A673 (cell line): ENCODE measurements around the gene ARHGEF28. TPM values are rescaled to one million over a fixed set of nuclear protein-coding genes. Genes with fewer than 3 reads are reported as not detected.

Experiments
- BruUV-seq: library from RNA; stranded (reverse); fragments of 400-500 nt; replicated peaks from 2 replicates; lab custom pipeline; 2021; lab: Mats Ljungman, UMichigan
- CTCF ChIA-PET: fragments of 300-600 bp; sonication (Branson Sonifier 250); formaldehyde crosslinking; loops from one replicate; lab custom pipeline; 2022; ENCODE audit warnings: antibody characterized with exemption; lab: Charles Lee
- POLR2A ChIA-PET: fragments of 300-600 bp; sonication (Branson Sonifier 250); formaldehyde crosslinking; loops from one replicate; lab custom pipeline; 2022; ENCODE audit warnings: antibody characterized with exemption; ENCODE audit not compliant: low non-redundant PET; lab: Charles Lee
- DNase-seq: peaks from one replicate; pipeline ENCODE4 v3.0.0-alpha.2; 2015; ENCODE audit warnings: low spot score
- H3K27ac ChIP-seq: fragments of 200-600 bp; sonication (generic); 2 replicates; pipeline ENCODE4 v1.5.1; 2016; ENCODE audit warnings: mixed run types, low read depth, mild to moderate bottlenecking, mixed read lengths, antibody characterized with exemption, low read length; ENCODE audit not compliant: poor library complexity, severe bottlenecking
- H3K27me3 ChIP-seq: fragments of 200-600 bp; sonication (generic); replicated peaks from 2 replicates; pipeline ENCODE4 v1.6.1; 2017; ENCODE audit warnings: mixed run types, low read depth, mild to moderate bottlenecking, mixed read lengths, antibody characterized with exemption, low read length; ENCODE audit not compliant: insufficient read depth, poor library complexity
- H3K36me3 ChIP-seq: fragments of 200-600 bp; sonication (generic); 2 replicates; pipeline ENCODE4 v1.6.1; 2016; ENCODE audit warnings: mixed run types, mild to moderate bottlenecking, mixed read lengths, antibody characterized with exemption, low read length; ENCODE audit not compliant: insufficient read depth, poor library complexity, severe bottlenecking
- H3K4me1 ChIP-seq: fragments of 200-600 bp; sonication (generic); 2 replicates; pipeline ENCODE4 v1.6.1; 2017; ENCODE audit warnings: mixed run types, mild to moderate bottlenecking, mixed read lengths, antibody characterized with exemption, low read length; ENCODE audit not compliant: insufficient read depth, poor library complexity, severe bottlenecking
- H3K4me3 ChIP-seq: fragments of 200-600 bp; sonication (generic); 2 replicates; pipeline ENCODE4 v1.5.1; 2016; ENCODE audit warnings: low read depth, mixed run types, mild to moderate bottlenecking, mixed read lengths, low read length; ENCODE audit not compliant: poor library complexity, severe bottlenecking
- H3K9me3 ChIP-seq: fragments of 200-600 bp; sonication (generic); 2 replicates; pipeline ENCODE4 v1.6.1; 2016; ENCODE audit warnings: mixed run types, low read depth, mild to moderate bottlenecking, mixed read lengths, antibody characterized with exemption, low read length; ENCODE audit not compliant: poor library complexity, severe bottlenecking
- CTCF ChIP-seq: fragments of 300-800, 200-600 bp; sonication (generic); conservative IDR thresholded peaks from 2 replicates; pipeline ENCODE4 v1.5.1; 2017; ENCODE audit warnings: low read depth, mild to moderate bottlenecking, antibody characterized with exemption, low read length, moderate library complexity, mixed read lengths
- EZH2 ChIP-seq: fragments of 200-600 bp; sonication (generic); IDR thresholded peaks from 2 replicates; pipeline ENCODE4 v1.6.1; 2017; ENCODE audit warnings: borderline replicate concordance, low read depth, mild to moderate bottlenecking, mixed read lengths, antibody characterized with exemption, low read length; ENCODE audit not compliant: poor library complexity, severe bottlenecking
- intact Hi-C: fragments of 100-400 bp; cut with micrococcal nuclease; formaldehyde crosslinking; loops from one replicate; pipeline ENCODE4 v1.10.0; 2022; ENCODE audit not compliant: unreplicated experiment
- total RNA-seq: library from RNA; stranded (reverse); gene quantifications from 2 replicates; pipeline ENCODE4 v1.2.3, GENCODE V29; 2021

ARHGEF28 gene
- total RNA-seq, 1 experiment from 2014 or later: 3.4 TPM

- Histone ChIP-seq H3K4me3 (no peak overlapping the region), H3K4me1 (no peaks in the 10 kb centered on the region), H3K27ac (no peak overlapping the region), H3K9me3 (no peaks in the 10 kb centered on the region), H3K27me3 (no peaks in the 10 kb centered on the region), H3K36me3 (no peaks in the 10 kb centered on the region)
- ChIA-PET CTCF (interaction anchor here (1.2 to 1.7 kb wide), 2 partner anchors 96 to 103 kb away, joined by 4 to 5 read pairs; no protein-coding TSS in a partner anchor), POLR2A (no interaction called here)
- BruUV-seq: no TSS peak
- no peak for TF ChIP-seq EZH2
- TF ChIP-seq CTCF: peak; percentile 56
- peak; percentile 31 for DNase-seq
- intact Hi-C loops: no loop called here
These were observed 67.6 kb downstream of the ARHGEF28 start for GRCh38 chr5:73693573-73694061.

GRCh38 chr5:73694089-73694488 lies 68.1 kb downstream of the ARHGEF28 start:
- Histone ChIP-seq H3K4me3 (no peak overlapping the region), H3K27me3 (no peaks in the 10 kb centered on the region), H3K4me1 (no peaks in the 10 kb centered on the region), H3K36me3 (no peaks in the 10 kb centered on the region), H3K9me3 (no peaks in the 10 kb centered on the region), H3K27ac (no peak overlapping the region)
- intact Hi-C loops: no loop called here
- DNase-seq: no peak
- TF ChIP-seq CTCF (no peak), EZH2 (no peak)
- no TSS peak for BruUV-seq
- CTCF ChIA-PET: interaction anchor here (1.7 kb wide), 1 partner anchor 97 kb away, joined by 4 read pairs; no protein-coding TSS in a partner anchor
- POLR2A ChIA-PET: no interaction called here

GRCh38 chr5:73698011-73698410 lies 72.0 kb downstream of the ARHGEF28 start:
- no peak for DNase-seq
- ChIA-PET POLR2A (no interaction called here), CTCF (no interaction called here)

More at GRCh38 chr5:73698011-73698410, 72.0 kb downstream of the ARHGEF28 start:
- no peaks in the 10 kb centered on the region for H3K36me3 ChIP-seq
- no peak overlapping the region for H3K27ac ChIP-seq
- BruUV-seq: no TSS peak
- TF ChIP-seq EZH2: no peak
- TF ChIP-seq CTCF: no peak
- H3K4me1 ChIP-seq: no peaks in the 10 kb centered on the region
- no peak overlapping the region for H3K4me3 ChIP-seq
- H3K9me3 ChIP-seq: no peaks in the 10 kb centered on the region
- intact Hi-C loops: no loop called here
- H3K27me3 ChIP-seq: no peaks in the 10 kb centered on the region
